ENCODE results near the gene RAD51B.
"Not testable (repeated sequence)": the region's sequence is repeated elsewhere in the genome, so short reads cannot be mapped to it uniquely, and the experiment has no call there.

The RAD51B gene

GRCh38 chr14:68016255-68016914 lies 196.8 kb downstream of the RAD51B start:
- DNase-seq (ENCODE audit: low read depth in 2 of 2, low spot score in 1 of 2) = no peak

GRCh38 chr14:68018598-68018997 lies 199.0 kb downstream of the RAD51B start:
- DNase-seq (ENCODE audit: low read depth in 2 of 2, low spot score in 1 of 2) = no peak

- DNase-seq (ENCODE audit: low read depth in 2 of 2, low spot score in 1 of 2) = no peak
These were observed 200.9 kb downstream of the RAD51B start for GRCh38 chr14:68020493-68020892.

- DNase-seq (ENCODE audit: low read depth in 2 of 2, low spot score in 1 of 2) = no peak
These were observed 201.6 kb downstream of the RAD51B start for GRCh38 chr14:68020999-68021663.

- no peak for DNase-seq (ENCODE audit: low read depth in 2 of 2, low spot score in 1 of 2)
These were observed 207.7 kb downstream of the RAD51B start for GRCh38 chr14:68027276-68027675.

GRCh38 chr14:68028075-68028474 lies 208.5 kb downstream of the RAD51B start:
- DNase-seq (ENCODE audit: low read depth in 2 of 2, low spot score in 1 of 2) = no peak

GRCh38 chr14:68031011-68031410 lies 211.4 kb downstream of the RAD51B start:
- DNase-seq (ENCODE audit: low read depth in 2 of 2, low spot score in 1 of 2) = not testable (repeated sequence)

GRCh38 chr14:68032154-68032553 lies 212.6 kb downstream of the RAD51B start:
- DNase-seq (ENCODE audit: low read depth in 2 of 2, low spot score in 1 of 2) = no peak

- DNase-seq (ENCODE audit: low read depth in 2 of 2, low spot score in 1 of 2) = no peak
These were observed 213.9 kb downstream of the RAD51B start for GRCh38 chr14:68033336-68033932.

GRCh38 chr14:68034896-68035295 lies 215.3 kb downstream of the RAD51B start:
- DNase-seq (ENCODE audit: low read depth in 2 of 2, low spot score in 1 of 2) = no peak

- no peak for DNase-seq (ENCODE audit: low read depth in 2 of 2, low spot score in 1 of 2)
These were observed 216.6 kb downstream of the RAD51B start for GRCh38 chr14:68036202-68036601.

- DNase-seq (ENCODE audit: low read depth in 2 of 2, low spot score in 1 of 2) = no peak
These were observed 220.0 kb downstream of the RAD51B start for GRCh38 chr14:68039593-68039992.

GRCh38 chr14:68040633-68041369 lies 221.2 kb downstream of the RAD51B start:
- DNase-seq (ENCODE audit: low read depth in 2 of 2, low spot score in 1 of 2) = no peak

- DNase-seq (ENCODE audit: low read depth in 2 of 2, low spot score in 1 of 2) = no peak
These were observed 222.3 kb downstream of the RAD51B start for GRCh38 chr14:68041876-68042354.

- no peak for DNase-seq (ENCODE audit: low read depth in 2 of 2, low spot score in 1 of 2)
These were observed 223.1 kb downstream of the RAD51B start for GRCh38 chr14:68042586-68043210.

- DNase-seq (ENCODE audit: low read depth in 2 of 2, low spot score in 1 of 2) = no peak
These were observed 224.2 kb downstream of the RAD51B start for GRCh38 chr14:68043752-68044151.

GRCh38 chr14:68047906-68048305 lies 228.3 kb downstream of the RAD51B start:
- no peak for DNase-seq (ENCODE audit: low read depth in 2 of 2, low spot score in 1 of 2)

- DNase-seq (ENCODE audit: low read depth in 2 of 2, low spot score in 1 of 2) = not testable (repeated sequence)
These were observed 229.2 kb downstream of the RAD51B start for GRCh38 chr14:68048815-68049214.

- DNase-seq (ENCODE audit: low read depth in 2 of 2, low spot score in 1 of 2) = no peak
These were observed 230.6 kb downstream of the RAD51B start for GRCh38 chr14:68050177-68050576.

GRCh38 chr14:68051146-68051545 lies 231.6 kb downstream of the RAD51B start:
- no peak for DNase-seq (ENCODE audit: low read depth in 2 of 2, low spot score in 1 of 2)

GRCh38 chr14:68060198-68060597 lies 240.6 kb downstream of the RAD51B start:
- DNase-seq (ENCODE audit: low read depth in 2 of 2, low spot score in 1 of 2) = no peak
